HuH-7 (cell line): ENCODE data around the gene ZBTB42.

ENCODE experiments used
- DNase-seq: peaks from one replicate; pipeline ENCODE4 v3.0.0; 2011; ENCODE audit warnings: low spot score

The ZBTB42 gene

DNA sequence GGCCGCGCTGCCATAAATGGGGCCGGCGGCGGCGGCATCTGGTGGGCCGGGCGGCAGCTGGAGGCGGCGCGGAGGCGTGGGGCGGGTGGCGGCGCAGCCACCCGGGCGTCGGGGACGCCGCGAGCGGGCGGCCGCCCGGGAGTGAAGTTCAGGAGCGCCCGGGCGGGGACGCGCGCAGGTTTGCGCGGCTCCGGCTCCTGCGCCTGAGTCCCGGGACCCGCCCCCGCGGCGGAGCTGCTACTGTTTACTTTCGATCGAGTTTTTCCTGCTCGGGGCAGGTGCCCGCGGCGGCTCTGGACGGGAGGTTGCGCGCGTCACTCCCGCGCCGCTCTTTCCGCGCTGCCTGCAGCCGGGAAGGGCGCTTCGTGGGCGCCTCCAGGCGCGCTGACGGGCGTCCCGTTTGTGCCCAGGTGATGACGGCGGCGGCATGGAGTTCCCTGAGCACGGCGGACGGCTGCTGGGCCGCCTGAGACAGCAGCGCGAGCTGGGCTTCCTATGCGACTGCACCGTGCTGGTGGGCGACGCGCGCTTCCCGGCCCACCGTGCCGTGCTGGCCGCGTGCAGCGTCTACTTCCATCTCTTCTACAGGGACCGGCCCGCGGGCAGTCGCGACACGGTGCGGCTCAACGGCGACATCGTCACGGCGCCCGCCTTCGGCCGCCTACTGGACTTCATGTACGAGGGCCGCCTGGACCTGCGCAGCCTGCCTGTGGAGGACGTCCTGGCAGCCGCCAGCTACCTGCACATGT lies at the start of gene ZBTB42:
ZBTB42 (plus strand) TSS at position 331 of the 749 bp plus-strand sequence; CDS start at position 428, 97 bp downstream.
- peak; percentile 74 for DNase-seq

DNA sequence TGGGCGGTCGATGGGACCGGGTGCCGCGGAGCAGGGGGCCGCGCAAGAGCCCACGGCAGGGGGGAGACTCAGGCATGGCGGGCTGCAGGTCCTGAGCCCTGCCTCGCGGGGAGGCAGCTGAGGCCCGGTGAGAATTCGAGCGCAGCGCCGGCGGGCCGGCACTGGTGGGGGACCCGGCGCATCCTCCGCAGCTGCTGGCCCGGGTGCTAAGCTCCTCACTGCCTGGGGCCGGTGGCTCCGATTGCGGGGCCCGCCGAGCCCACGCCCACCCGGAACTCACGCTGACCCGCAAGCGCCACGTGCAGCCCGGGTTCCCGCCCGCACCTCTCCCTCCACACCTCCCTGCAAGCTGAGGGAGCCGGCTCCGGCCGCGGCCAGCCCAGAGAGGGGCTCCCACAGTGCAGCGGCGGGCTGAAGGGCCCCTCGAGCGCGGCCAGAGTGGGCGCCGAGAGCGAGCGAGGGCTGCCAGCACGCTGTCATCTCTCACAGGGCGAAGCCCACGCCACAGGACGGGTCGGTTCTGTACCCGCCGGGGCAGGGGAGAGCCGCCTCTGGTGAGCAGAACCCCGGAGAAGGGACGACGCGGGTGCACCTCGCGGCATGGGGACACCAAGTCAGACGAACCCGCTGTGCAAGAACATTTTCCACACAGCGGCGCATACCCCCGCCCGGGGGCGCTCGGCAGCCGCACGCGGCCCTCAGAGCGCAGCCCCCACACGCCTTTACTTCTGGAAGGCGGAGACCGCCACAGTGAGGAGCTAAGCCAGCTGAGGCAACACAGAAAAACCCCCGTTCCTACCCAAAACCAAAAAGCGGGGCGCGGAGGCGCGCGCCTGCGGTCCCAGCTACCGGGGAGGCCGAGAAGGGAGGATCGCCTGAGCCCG lies 49.1 kb upstream of the ZBTB42 start:
- DNase-seq: peak; percentile 48

DNA sequence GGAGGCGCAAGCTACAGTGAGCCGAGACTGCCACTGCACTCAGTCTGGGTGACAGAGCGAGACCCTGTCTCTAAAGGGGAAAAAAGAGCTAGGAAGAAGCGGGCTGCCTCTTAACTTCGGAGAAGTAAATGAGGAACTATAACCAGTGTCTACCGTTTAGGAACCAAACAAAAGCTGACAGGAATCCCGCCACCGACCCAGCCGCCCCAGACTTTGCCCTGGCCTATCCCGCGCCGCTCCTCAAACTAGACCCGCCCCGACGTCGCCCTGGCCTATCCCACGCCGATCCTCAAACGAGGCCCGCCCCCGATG lies 48.5 kb upstream of the ZBTB42 start:
- DNase-seq: no peak

DNA sequence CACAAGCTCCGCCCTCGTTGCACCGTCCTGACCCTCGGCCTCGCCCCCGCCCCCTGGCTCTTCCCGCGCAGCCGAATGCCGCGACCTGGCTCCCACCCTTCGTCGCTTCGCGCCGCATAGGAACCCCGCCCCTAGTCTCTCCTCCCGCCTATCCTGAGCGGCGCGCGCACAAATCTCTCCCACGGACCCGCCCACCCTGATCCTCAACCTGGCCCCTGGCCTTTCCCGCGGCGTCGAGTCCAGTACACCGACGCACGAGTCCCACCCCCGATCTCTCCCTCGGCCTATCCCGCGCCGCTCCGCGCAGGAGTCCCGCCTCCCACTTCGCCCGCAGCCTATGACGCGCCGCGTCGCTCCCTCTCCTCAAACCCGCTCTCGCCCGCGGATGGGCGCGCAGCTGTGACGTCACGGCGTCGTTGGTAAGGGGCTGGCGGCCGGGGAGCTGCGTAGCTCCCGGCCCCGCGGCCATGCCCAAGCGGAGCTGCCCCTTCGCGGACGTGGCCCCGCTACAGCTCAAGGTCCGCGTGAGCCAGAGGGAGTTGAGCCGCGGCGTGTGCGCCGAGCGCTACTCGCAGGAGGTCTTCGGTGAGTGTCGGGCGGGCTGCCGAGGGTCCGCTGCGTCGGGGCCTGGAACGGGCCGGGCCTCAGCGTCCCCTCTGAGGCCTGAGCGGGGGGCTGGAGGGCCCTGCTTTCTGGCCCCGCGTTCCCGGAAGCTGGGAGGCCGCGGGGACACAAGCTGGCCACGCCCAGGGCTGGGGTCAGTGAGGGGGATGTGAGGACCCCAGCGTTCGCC lies 48.0 kb upstream of the ZBTB42 start, which contains the start of gene SIVA1:
SIVA1 (plus strand) TSS at position 413 of the 793 bp plus-strand sequence; CDS start at position 468, 55 bp downstream.
- peak; percentile 97 for DNase-seq

DNA sequence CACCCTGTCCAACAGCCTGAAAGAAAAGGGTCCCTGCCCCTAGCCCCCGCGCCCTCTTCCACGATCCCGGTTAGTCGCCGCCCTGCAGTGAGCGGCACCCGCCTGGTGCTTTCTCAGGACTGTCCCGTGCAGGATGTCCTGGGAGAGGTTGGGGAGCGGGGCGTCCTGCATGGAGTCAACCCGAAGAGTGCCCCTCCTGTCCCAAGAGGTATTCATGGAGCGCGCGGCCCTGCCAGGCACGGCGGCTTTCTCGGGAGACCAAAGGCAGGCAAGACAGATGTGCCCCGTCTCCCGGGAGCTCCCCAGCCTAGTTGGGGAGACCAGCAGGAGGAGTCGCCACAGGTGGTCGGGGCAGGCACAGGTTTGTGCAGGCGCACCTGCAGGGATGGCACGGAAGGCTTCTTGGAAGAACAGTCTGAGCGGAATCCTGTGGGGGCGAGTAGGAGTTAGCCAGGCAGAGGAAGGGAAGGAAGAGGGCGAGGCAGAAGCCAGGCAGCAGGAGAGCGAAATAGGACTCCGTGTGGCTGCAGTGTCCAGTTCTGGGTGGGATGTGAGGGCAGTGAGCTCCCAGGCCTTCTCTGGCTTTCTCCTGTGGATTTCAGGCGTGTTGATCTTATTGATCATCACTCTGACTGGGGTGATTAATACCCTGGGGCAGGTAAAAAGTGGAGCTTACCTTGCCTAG lies 47.2 kb upstream of the ZBTB42 start:
- no peak for DNase-seq

DNA sequence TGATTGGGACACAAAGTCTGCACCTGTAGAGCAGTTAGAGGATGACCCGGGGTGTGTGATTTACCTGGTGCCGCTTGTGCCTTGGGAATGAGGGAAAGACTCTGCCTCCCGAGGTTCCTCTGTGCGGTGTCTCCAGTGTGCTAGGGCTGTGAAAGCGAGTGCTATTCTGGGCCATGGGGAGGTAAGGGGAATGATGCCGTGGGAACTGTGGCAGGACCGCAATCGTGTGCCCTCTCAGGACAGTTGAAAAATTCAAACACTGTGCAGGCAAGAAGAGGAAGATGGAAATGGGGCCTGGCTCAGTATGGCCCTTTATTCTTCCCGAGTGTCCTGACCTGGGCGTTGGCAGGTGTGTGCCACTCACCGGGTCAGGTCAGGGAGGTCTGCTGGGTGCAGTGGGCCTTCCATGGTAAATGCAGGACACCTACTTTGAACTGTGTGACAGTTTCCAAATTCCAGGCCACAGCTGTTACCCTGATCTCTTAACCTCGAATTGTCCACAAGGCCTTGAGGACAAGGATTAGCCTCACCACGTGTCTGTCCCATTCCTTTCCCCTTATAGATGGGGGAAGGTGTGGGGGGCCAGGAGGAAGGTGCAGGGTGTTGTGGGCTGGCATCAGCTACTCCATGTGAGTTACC lies 46.6 kb upstream of the ZBTB42 start:
- no peak for DNase-seq

DNA sequence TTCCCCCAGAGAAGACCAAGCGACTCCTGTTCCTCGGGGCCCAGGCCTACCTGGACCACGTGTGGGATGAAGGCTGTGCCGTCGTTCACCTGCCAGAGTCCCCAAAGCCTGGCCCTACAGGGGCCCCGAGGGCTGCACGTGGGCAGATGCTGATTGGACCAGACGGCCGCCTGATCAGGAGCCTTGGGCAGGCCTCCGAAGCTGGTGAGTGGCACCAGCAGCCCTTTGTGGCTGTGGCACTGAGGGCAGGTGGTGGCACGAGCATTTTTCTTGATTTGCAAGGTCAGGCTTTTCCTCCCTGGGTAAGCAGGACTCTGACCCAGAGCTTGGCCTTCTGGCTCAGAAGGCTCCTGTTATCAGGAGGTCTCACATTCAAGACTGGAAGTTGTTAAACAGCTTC lies 45.3 kb upstream of the ZBTB42 start:
- no peak for DNase-seq

DNA sequence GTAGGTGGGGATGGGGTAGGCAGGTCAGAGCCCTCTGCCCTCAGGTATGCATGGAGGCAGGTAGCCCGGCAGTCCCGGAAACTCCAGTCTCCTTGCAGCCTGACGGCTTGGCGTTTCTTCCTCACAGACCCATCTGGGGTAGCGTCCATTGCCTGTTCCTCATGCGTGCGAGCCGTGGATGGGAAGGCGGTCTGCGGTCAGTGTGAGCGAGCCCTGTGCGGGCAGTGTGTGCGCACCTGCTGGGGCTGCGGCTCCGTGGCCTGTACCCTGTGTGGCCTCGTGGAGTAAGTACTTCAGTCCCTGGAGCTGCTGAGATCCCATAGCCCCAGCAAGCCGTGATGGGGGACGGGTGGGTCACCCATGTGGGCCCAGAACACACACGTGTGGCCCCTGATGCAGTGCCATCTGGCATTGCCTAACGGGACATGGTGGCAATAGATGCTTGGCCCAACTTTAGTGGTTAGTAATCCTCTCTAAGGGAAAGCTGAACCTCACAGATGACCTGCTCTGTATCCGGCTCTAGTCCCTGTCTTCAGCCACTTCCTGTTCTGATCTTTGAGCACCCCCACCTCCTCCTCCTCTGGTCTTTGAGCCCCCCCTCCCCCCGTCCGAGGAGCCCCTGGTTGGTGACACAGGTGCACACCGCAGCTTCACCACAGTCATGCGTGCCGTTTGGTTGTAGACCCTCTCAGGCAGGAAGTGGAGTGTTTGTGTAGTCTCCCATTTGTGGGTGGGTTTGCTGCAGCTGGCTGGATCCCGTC lies 44.2 kb upstream of the ZBTB42 start:
- DNase-seq: no peak

DNA sequence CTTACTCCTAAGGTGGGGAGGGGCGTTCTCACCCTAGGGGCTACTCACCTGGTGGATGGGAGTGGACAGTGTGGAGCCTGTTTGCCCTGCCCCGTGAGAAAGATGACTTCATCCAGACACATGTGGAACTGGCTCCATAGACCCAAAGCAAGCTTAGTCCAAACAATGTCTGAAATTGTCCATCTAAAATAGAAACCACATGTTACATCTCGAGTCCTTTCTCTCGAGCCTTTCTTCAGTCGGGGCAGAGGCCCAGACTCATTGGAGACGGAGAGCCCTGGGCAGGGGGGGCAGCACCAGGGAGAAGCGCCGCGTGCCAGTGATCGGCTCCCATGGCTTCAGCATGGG lies 43.7 kb upstream of the ZBTB42 start:
- DNase-seq: no peak

DNA sequence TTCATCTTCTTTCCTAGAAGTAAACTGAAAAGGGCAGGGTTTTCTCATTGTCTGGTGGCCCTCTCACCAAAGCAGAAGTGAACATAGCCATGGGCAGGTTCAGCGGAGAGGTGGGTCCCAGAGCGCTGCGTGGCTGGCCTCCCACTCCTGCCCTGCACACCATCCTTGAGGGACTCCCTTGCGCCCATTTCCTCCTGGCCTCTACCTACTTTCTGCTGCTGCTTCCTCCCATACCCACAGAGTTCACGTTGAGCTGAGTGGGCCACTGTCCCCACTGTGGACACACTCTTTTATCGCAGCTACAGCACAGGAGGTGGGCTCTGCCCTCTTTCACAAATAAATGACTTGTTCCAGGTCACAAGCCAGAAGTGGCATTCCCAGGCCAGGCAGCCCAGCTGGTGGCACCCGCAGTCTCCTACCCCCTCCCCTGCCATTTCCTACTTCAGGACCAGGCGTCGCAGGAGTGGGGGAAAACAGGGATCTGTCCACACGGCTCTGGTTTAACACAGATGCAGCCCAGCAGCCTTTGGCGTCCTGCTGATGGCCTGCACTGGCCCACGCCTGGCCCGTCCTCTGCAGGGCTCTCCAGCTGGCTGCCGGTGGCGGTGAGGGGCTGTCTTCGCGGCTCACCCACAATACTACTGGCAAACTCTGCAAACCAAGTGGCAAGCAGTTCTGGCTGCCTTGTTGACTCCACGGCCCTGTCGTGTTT lies 43.1 kb upstream of the ZBTB42 start:
- no peak for DNase-seq

DNA sequence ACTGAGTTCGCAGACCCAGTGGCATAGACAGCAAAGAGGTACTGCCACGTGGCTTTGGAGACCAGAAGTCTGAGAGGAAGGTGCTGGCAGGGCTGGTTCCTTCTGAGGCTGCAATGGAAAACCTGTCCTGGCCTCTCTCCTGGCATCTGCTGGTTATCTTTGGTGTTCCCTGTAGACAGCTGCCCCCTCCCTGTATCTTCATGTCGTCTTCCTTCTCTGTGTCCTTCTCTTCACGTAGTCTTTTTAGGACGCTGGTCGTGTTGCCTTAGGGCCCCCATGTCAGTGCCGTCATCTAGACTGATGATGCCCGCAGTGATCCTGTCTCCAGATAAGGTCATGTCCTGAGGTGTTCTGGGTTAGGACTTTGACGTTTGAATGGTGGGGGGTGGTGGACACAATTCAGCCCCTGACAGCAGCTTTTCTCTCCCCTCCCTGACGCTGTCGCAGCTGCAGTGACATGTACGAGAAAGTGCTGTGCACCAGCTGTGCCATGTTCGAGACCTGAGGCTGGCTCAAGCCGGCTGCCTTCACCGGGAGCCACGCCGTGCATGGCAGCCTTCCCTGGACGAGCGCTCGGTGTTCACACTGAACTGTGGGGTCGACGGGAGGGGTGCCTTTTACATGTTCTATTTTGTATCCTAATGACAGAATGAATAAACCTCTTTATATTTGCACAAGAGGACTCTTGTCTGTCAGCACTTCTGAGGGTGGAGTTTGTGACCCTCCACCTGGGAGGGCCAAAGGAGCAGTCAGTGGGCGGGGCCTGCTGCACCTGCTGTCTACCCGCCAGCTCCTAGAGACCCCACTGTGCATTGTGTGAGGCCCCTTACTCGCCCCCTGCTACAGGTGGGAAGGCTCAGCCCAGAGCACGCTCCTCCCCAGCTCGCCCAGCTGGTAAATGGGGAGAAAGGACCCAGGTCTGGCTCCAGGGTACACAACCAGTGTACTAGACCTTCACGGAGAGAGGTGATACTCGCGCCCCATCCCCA lies 41.6 kb upstream of the ZBTB42 start:
- no peak for DNase-seq

DNA sequence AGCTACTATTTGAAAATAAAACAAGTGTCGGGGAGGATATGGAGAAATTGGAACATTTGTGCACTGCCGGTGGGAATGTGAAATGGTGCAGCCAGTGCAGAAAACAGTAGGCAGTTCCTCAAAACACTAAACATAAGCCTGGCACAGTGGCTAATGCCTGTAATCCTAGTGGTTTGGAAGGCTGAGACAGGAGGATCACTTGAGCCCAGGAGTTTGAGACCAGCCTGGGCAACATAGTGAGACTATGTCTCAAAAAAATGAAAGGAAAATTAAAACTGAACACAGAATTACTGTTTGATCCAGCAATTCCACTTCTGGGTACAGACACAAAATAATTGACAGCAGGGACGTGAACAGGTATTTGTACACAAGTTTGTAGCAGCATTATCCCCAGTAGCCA lies 35.4 kb upstream of the ZBTB42 start:
- DNase-seq: no peak

DNA sequence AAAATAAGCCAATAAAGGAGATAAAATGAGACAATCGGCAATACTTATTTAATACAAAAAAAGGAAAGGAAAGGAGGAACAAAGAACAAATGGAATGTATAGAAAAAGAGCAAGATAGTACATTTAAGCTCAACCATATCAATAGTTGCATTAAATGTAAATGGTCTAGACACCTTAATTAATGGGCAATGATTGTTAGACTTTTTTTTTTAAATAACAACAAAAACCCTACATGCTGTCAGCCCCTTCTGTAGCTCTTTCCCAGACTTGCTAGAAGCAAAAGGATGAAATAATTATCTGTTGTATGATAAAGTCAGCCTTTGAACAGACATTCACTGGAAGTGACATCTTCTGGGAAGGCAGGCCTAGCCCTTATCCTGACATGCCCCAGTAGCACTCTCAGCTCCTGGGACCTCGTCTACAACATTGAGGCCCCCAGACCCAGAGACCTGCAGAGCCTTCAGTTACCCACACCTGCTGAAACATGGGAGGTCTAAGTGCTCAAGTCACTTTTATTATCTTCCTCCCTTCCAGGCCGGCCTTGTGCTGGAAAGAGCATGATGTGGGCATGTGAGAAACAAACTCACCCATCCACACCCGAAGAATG lies 34.5 kb upstream of the ZBTB42 start:
- no peak for DNase-seq

DNA sequence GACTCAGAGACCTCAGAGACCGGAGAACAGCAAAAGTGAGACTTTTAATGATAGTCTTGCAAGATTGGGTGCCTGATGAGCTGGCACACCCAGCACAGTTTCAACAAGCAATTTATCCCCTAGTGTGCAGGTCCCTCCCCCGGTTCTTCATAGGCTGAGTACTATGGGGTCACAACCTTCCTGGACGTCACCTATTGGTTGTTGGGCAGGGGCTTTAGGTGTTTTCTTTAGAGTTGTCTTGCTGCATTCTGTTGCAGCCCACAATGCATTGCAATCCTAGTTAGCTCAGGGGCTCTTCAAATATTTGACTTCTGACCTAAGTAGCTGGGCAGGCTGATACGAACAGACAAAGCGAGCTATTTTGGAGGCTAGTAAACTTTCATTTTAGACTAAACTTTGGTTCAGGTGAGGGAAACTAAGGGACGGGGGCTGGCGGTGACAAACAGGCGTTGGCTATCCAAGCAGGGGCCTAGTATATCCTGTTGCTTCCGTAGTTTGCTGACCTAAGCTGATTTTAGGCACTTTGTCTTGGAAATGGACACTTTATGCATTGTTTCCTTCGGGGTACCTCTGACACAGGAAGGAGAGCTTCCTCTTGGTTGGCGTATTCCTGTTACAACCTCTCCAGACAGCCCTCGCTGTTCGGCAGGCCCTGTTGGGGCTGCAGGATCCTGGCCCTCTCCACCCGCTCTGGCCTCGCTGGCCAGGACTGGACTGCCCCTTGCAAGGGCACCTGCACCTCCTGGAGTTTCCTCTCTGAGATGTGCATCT lies 33.9 kb upstream of the ZBTB42 start:
- DNase-seq: no peak

DNA sequence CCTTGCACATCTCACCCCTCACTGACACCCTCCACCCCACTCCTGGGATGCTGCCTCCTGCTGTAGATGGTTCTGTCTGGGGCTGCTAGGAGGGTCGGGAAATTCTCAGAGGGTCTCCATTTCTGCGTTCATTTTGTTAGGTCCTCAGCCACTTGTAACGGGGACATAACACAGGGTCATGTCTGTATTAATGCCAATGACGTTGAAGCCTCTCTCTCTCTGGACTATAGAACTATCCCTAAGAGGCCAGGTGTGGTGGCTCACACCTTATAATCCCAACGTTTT lies 33.3 kb upstream of the ZBTB42 start:
- no peak for DNase-seq

DNA sequence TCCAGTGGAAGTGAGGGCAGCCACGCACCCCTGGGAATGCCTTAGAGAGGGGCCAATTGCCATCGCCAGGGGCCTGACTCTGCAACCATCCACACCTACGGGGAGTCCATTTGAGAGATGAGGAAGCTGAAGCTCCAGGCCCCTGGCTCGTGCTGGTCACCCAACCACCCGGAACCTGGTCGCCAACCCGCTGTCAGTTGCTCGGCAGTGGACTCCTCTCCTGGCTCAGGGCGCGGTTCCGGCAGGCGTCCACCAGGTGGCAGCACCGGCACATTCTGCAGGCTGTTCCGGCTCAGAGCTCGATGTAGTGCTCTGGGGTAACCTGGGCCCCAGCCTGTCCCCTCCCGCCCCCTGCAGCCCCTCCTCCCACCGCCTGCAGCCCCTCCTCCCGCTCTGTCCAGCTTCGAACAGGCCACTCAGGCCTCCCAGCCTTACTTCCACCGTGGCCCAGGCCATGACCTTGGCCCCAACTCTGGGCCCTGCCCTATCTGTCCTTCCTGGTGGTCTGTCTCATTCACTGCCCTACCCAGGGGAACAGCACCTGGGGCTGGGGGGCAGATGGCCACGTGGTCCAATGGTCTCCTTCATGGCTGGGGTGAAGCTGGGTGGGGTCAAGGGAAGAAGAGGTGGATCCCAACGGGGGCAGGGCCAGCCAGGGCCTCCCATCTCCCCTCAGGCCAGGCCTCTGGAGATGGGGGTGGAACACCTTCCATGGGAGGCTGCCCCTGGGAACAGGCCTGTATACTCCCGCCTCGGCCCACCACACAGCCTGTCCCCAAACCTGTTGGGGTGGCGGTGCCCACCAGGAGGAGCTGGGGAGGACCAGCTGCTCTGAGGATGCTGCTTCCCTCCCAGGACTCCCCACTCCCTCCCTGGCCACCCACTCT lies 32.2 kb upstream of the ZBTB42 start:
- peak; percentile 81 for DNase-seq
